ENCODE results near the gene TOP2A. TPM values are rescaled to one million over a fixed set of nuclear protein-coding genes. Genes with fewer than 3 reads are reported as not detected.

The TOP2A gene
- total RNA-seq, 1 donor from 2014 or later: 32.4 TPM

DNA sequence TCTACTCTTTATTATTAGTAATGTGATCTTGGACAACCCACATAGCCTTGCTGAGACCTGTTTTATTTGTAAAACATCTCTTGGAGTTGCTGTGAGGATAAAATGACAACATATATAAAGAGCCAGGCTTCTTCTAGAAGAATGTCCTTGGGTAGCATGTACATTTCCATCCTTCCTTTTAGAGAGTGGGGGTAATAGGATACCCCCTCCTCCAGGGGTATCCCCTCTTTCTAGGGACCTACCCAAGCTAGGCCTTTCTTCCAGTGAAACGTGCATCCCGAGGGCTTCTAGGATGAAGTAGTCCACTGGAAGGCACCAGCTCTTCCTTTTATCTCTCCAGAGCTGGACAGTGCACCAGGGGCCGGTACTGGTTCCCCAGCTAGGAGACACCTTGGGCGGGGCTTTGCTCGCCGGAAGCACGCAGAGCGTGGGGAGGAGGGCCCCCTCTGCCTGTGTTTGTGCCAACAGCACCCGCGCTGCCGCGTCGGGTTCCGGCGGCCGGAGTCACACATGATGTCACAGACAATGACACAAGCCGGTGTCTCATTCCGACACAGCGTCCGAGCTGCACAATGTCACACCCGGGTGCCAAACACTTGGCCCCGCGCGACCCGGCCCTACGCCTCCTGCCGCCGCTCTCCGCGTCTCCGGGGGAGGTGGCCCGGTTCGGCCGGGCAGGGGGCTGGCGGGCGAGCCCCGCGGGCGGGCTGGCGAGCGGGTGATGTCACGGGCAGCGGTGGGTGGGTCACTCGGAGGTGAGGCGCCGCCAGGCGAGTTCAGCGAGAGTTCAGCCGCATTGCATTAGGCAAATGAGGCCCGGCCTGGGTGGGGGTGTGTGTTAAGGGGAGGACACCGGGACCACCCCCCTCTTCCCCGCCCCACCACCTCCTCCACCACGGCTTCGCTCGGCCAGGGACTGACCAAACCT is 76.6 kb downstream of the TOP2A start:
- H3K9me3 Mint-ChIP-seq (ENCODE audit: unreplicated experiment): peaks cover 9% of the 10 kb centered on the region
- TF ChIP-seq, protein P1, sequence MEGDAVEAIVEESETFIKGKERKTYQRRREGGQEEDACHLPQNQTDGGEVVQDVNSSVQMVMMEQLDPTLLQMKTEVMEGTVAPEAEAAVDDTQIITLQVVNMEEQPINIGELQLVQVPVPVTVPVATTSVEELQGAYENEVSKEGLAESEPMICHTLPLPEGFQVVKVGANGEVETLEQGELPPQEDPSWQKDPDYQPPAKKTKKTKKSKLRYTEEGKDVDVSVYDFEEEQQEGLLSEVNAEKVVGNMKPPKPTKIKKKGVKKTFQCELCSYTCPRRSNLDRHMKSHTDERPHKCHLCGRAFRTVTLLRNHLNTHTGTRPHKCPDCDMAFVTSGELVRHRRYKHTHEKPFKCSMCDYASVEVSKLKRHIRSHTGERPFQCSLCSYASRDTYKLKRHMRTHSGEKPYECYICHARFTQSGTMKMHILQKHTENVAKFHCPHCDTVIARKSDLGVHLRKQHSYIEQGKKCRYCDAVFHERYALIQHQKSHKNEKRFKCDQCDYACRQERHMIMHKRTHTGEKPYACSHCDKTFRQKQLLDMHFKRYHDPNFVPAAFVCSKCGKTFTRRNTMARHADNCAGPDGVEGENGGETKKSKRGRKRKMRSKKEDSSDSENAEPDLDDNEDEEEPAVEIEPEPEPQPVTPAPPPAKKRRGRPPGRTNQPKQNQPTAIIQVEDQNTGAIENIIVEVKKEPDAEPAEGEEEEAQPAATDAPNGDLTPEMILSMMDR (IDR thresholded peaks at IDR 0.05; ENCODE audit: partially characterized antibody, unreplicated experiment): no peak
- H3K4me3 Mint-ChIP-seq (ENCODE audit: unreplicated experiment): peak overlapping the region; percentile 96
- peaks cover 18% of the 10 kb centered on the region for H3K27me3 Mint-ChIP-seq (ENCODE audit: unreplicated experiment)
- peak overlapping the region; percentile 73 for H3K27ac Mint-ChIP-seq (ENCODE audit: unreplicated experiment)
- peaks cover 5% of the 10 kb centered on the region for H3K36me3 Mint-ChIP-seq (ENCODE audit: unreplicated experiment)
- peak; percentile 80 for DNase-seq
- peaks cover 21% of the 10 kb centered on the region for H3K4me1 Mint-ChIP-seq (ENCODE audit: low read depth, unreplicated experiment)

DNA sequence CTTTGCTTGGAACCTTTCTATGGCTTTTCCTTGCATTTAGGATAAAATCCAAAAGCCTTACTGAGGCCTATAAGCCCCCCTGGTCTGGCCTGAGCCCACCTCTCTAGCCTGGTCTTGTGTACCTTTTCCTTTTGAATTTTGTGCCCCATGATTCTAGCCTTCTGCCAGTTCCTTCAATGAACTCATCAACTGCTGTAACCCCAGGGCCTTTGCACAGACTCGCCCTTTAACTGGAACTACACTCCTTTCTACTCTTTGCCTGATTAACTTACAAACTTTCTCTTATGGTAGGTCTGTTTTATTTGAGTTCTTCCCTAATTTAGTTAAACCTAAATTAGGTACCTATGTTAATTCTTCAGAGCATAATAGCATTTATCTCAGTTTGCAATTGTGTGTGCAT is 77.4 kb downstream of the TOP2A start:
- H3K4me3 Mint-ChIP-seq (ENCODE audit: unreplicated experiment): peak overlapping the region; percentile 65
- peaks cover 6% of the 10 kb centered on the region for H3K9me3 Mint-ChIP-seq (ENCODE audit: unreplicated experiment)
- H3K27ac Mint-ChIP-seq (ENCODE audit: unreplicated experiment): no peak overlapping the region
- peaks cover 5% of the 10 kb centered on the region for H3K36me3 Mint-ChIP-seq (ENCODE audit: unreplicated experiment)
- TF ChIP-seq, protein P1 (IDR thresholded peaks at IDR 0.05; ENCODE audit: partially characterized antibody, unreplicated experiment): no peak
- H3K27me3 Mint-ChIP-seq (ENCODE audit: unreplicated experiment): peaks cover 15% of the 10 kb centered on the region
- peaks cover 19% of the 10 kb centered on the region for H3K4me1 Mint-ChIP-seq (ENCODE audit: low read depth, unreplicated experiment)
- no peak for DNase-seq

DNA sequence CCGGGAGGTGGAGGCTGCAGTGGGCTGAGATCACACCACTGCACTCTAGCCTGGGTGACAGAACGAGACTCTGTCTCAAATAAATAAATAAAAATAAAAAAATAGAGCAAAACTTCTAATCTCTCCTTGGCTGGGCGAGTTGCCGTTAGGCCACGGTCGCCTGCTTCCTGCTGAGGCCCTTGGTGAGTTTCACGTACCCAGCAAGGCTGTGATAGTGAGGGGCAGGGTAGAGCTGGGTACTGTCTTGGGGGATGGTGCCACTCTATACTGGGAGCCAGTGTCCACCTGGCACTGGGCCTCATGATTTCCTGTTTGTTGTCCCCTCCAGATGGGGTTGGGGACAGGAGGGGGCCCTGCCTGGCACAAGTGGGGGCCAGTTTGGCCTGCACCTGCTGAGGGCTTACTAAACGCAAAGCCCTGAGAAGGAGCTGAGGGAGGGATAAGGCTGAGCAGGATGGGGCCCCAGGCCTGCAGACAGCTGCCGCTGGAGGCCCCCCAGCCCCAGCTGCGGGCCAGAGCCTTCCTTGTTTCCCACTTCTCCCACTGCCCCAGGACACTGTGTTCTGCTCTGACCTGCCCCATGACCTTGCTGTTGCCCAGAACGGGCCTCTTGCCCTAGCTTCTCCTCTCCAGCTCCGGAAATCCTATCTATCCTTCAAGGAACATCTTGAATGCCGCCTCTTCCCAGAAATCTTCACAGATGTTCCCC is 78.6 kb downstream of the TOP2A start:
- Mint-ChIP-seq H3K36me3 (ENCODE audit: unreplicated experiment) (peaks cover 5% of the 10 kb centered on the region), H3K27ac (ENCODE audit: unreplicated experiment) (no peak overlapping the region), H3K27me3 (ENCODE audit: unreplicated experiment) (peaks cover 12% of the 10 kb centered on the region), H3K4me3 (ENCODE audit: unreplicated experiment) (peak overlapping the region; percentile 10), H3K9me3 (ENCODE audit: unreplicated experiment) (peaks cover 6% of the 10 kb centered on the region), H3K4me1 (ENCODE audit: low read depth, unreplicated experiment) (peaks cover 11% of the 10 kb centered on the region)
- TF ChIP-seq, protein P1 (IDR thresholded peaks at IDR 0.05; ENCODE audit: partially characterized antibody, unreplicated experiment): no peak
- DNase-seq: no peak

Other genes starting within 250 kb of the TOP2A start
- gene RAPGEFL1, start 240.4 kb downstream of the TOP2A start, total RNA-seq (ENCODE audit: unreplicated experiment): 25.3 TPM
- 25.4 TPM for gene WIPF2, start 198.6 kb downstream of the TOP2A start, total RNA-seq (ENCODE audit: unreplicated experiment)
- gene CDC6, start 130.0 kb downstream of the TOP2A start, total RNA-seq (ENCODE audit: unreplicated experiment): 4.7 TPM
- 26.2 TPM for gene RARA, start 108.7 kb downstream of the TOP2A start, total RNA-seq (ENCODE audit: unreplicated experiment)
- not detected for gene GJD3, start 53.2 kb downstream of the TOP2A start, total RNA-seq (ENCODE audit: unreplicated experiment)
- gene IGFBP4, start 25.6 kb upstream of the TOP2A start, total RNA-seq (ENCODE audit: unreplicated experiment): 1.9 TPM
- gene TNS4, start 83.7 kb upstream of the TOP2A start, total RNA-seq (ENCODE audit: unreplicated experiment): not detected
- not detected for gene CCR7, start 147.6 kb upstream of the TOP2A start, total RNA-seq (ENCODE audit: unreplicated experiment)
- 207 TPM for gene SMARCE1, start 229.9 kb upstream of the TOP2A start, total RNA-seq (ENCODE audit: unreplicated experiment)
- 1.3 TPM for gene KRT222, start 247.3 kb upstream of the TOP2A start, total RNA-seq (ENCODE audit: unreplicated experiment)